DND-41 (cell line): Measurements from ENCODE around the gene KLHL3.

Experiments
- EZH2 ChIP-seq: IDR thresholded peaks from 3 replicates; pipeline ENCODE4 v1.6.1; 2012; ENCODE audit warnings: borderline replicate concordance, low read depth, mild to moderate bottlenecking, moderate library complexity, low read length, inconsistent platforms; ENCODE audit not compliant: severe bottlenecking
- TF ChIP-seq, protein P1 (sequence below): IDR thresholded peaks from 2 replicates; pipeline ENCODE4 v1.5.1; 2012; ENCODE audit warnings: borderline replicate concordance, low read length, moderate library complexity, mild to moderate bottlenecking; ENCODE audit not compliant: poor library complexity, severe bottlenecking; ENCODE audit errors: extremely low read depth

DNA sequence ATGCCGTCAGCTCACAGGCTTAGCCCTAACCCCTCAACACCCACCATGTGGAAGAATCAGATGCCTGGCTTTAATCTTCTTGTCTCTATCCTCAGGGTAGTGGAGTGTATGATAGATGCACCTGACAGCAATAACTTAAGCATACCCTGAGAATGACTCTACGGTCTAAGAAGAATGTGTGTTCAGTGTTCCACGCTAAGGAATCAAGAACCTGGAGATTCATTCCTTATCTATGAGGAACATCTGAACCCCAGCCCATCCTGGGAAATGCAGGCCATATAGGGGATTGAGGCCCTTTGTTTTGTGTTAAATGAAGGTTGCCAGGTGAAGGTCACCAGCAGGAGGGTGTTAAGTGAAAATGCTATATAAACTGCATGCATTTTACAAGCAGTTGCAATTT is 63.0 kb downstream of the KLHL3 start:
- TF ChIP-seq, protein P1, sequence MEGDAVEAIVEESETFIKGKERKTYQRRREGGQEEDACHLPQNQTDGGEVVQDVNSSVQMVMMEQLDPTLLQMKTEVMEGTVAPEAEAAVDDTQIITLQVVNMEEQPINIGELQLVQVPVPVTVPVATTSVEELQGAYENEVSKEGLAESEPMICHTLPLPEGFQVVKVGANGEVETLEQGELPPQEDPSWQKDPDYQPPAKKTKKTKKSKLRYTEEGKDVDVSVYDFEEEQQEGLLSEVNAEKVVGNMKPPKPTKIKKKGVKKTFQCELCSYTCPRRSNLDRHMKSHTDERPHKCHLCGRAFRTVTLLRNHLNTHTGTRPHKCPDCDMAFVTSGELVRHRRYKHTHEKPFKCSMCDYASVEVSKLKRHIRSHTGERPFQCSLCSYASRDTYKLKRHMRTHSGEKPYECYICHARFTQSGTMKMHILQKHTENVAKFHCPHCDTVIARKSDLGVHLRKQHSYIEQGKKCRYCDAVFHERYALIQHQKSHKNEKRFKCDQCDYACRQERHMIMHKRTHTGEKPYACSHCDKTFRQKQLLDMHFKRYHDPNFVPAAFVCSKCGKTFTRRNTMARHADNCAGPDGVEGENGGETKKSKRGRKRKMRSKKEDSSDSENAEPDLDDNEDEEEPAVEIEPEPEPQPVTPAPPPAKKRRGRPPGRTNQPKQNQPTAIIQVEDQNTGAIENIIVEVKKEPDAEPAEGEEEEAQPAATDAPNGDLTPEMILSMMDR = no peak
- no peak for TF ChIP-seq EZH2
